ENCODE results near the gene KIAA0040.

Gene KIAA0040

GRCh38 chr1:175176246-175176645 is 16.3 kb downstream of the KIAA0040 start:
- DNase-seq (ENCODE audit: low spot score) = no peak
- no peak for TF ChIP-seq CTCF (IDR thresholded peaks at IDR 0.05; ENCODE audit: borderline replicate concordance, control extremely low read depth, extremely low read depth, insufficient read depth, missing control alignments)
- in situ Hi-C loops (cut with MboI; ENCODE audit: low sequenced_read_pairs, unreplicated experiment) = no loop called here

GRCh38 chr1:175174309-175175102 is 18.1 kb downstream of the KIAA0040 start:
- no peak for TF ChIP-seq CTCF (IDR thresholded peaks at IDR 0.05; ENCODE audit: borderline replicate concordance, control extremely low read depth, extremely low read depth, insufficient read depth, missing control alignments)
- DNase-seq (ENCODE audit: low spot score) = peak; percentile 43
- in situ Hi-C loops (cut with MboI; ENCODE audit: low sequenced_read_pairs, unreplicated experiment) = no loop called here

GRCh38 chr1:175173531-175173930 is 19.0 kb downstream of the KIAA0040 start:
- in situ Hi-C loops (cut with MboI; ENCODE audit: low sequenced_read_pairs, unreplicated experiment) = no loop called here
- no peak for TF ChIP-seq CTCF (IDR thresholded peaks at IDR 0.05; ENCODE audit: borderline replicate concordance, control extremely low read depth, extremely low read depth, insufficient read depth, missing control alignments)
- no peak for DNase-seq (ENCODE audit: low spot score)

GRCh38 chr1:175172503-175172902 is 20.1 kb downstream of the KIAA0040 start:
- no peak for TF ChIP-seq CTCF (IDR thresholded peaks at IDR 0.05; ENCODE audit: borderline replicate concordance, control extremely low read depth, extremely low read depth, insufficient read depth, missing control alignments)
- in situ Hi-C loops (cut with MboI; ENCODE audit: low sequenced_read_pairs, unreplicated experiment) = no loop called here
- DNase-seq (ENCODE audit: low spot score) = no peak

- in situ Hi-C loops (cut with MboI; ENCODE audit: low sequenced_read_pairs, unreplicated experiment) = no loop called here
- no peak for DNase-seq (ENCODE audit: low spot score)
- TF ChIP-seq CTCF (IDR thresholded peaks at IDR 0.05; ENCODE audit: borderline replicate concordance, control extremely low read depth, extremely low read depth, insufficient read depth, missing control alignments) = no peak
Measured at GRCh38 chr1:175171036-175171913, 21.3 kb downstream of the KIAA0040 start.

GRCh38 chr1:175169286-175170018 is 23.1 kb downstream of the KIAA0040 start:
- DNase-seq (ENCODE audit: low spot score) = no peak
- in situ Hi-C loops (cut with MboI; ENCODE audit: low sequenced_read_pairs, unreplicated experiment) = no loop called here
- no peak for TF ChIP-seq CTCF (IDR thresholded peaks at IDR 0.05; ENCODE audit: borderline replicate concordance, control extremely low read depth, extremely low read depth, insufficient read depth, missing control alignments)

Measured in GM13976 (cell line).